ENCODE data around the gene PNMA1.
A peak's percentile ranks its signal among the peaks of the same experiment; 100 is the strongest.

The PNMA1 gene

DNA sequence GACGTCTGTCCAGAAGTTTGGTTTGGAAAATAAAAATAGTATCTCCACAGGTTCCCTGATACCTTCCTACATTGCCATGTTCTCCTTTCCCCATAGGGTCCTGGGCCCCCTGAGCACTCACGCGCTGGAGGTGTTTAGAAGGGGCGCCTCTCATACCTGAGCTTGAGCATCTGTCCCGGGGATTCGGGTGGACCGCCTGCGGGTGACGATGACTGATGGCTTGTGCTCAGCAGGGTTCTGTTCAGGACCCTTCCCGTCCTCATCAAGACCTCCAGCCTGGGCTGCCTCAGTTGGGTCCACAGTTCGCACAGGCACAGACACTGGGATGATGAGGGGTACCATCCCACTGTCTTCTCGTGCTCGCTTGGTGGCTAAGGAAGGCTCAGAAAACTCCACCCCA lies 22.7 kb upstream of the PNMA1 start:
- no peak for DNase-seq (ENCODE audit: low read depth)

DNA sequence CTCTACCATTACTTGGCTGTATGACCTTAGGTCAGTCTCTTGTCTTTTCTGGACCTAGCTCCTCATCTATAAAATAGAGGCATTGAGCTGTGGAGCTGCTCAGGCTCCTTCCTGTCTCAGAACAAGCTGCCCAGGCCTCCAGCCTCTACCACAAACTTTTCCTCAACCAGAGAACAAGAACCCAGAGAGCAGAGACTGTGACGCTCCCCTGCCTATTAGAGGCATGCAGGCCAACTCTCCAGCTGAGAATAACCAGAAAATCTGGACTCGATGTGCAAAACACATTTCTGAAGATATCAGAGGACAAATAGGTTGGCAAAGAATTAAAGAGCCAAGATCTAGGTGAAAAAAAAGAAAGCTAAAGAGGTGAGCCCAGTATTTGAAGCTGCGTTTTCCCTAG lies 17.8 kb upstream of the PNMA1 start:
- no peak for DNase-seq (ENCODE audit: low read depth)

DNA sequence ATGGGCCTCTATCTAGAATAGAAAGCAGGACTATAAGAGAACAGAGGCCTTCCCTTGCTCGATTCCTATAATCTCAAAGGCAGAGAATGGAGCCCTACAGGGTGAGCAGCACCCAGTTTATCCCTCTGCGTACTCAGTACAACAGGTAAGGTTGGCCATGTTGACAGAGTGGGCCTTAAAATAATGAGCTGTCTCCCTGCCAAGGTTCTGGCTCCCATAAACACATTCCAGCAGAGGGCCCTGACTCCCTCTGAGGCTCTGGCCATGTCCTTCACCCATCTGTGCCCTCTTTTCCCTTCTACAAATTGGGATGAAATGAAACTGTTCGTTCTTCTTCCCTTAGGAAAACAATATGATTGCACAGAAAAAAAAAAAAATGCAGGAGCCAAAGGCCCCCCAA lies 16.9 kb upstream of the PNMA1 start:
- DNase-seq (ENCODE audit: low read depth), result no peak

DNA sequence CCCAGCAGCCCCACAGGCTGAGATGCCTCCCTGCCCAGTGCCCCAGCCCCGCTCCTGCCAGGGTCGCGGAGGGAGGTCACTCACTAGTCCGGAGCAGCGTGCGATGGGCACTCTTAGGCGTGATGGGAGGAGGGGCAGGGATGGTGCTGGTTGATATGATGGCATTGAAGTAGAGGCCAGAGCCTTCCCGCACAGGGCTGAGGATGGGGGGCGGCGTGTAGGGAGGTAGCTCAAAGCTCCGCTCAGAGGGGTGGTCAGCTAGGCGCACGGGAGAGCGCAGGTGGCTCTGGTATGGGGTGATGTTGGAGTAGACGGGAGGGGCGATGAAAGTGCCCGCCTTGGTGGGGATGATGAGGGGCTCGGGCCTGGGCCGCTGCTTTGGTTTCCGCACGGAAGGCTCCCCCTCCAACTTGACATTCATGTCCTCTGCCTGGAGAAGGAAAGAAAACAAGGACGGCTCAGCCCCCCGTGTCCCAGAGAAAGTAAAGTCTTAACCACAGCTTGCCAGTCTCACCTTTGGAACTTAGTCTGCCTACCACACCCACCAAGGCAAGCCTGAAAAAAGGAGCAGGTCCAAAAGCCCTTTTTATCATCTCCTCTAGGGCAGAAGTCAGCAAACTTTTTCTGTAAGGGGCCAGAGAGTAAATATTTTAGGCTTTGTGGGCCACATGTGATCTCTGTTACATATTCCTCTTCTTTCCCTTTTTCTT lies 15.5 kb upstream of the PNMA1 start:
- DNase-seq (ENCODE audit: low read depth), result no peak

DNA sequence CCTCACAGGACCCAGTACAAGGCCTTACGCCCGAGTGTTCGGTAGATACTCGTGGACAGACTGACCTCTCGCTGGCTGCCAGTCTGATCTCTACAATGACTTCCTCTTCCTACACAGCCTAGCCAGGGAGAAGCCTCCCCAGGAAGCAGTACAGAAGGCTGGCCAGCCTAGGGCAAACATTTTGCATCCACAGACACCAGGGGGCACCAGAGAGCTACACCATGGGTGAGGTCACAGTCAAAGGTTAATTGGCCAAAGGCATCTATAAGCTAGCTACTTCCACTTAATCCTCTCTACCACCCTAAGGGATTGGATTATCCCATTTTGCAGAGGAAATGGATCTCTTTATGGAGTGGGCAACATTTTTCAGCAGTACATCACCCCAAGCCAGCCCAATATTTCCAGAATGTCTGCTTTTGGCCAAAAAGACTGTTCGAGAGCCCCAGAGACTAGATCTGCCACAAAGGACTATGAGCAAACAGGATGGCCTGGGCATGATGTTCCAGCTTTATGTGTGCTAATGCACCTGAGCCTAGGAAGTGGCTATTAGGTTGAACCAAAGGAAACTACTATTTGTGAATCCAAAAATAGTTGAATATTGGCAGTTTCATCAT lies 14.6 kb upstream of the PNMA1 start:
- no peak for DNase-seq (ENCODE audit: low read depth)

DNA sequence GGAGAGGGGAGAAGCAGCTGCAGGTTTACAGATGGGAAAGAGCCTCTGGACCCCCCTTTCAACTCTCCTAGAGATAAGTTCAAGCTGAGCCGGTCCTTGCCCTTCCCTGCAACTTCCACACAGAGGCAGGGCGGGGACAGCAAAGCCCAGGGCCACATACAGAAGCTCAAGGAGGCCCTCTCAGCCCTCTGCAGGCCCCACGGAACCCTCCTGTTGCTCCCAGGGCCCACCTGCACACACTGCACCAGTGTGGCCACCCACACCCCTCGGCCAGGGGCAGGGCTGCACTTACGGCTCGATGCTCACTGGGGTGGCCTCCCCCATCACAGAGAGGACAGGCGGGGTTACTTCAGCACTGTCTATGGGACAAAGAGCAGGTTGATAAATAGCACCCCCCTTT lies 13.0 kb upstream of the PNMA1 start:
- no peak for DNase-seq (ENCODE audit: low read depth)

DNA sequence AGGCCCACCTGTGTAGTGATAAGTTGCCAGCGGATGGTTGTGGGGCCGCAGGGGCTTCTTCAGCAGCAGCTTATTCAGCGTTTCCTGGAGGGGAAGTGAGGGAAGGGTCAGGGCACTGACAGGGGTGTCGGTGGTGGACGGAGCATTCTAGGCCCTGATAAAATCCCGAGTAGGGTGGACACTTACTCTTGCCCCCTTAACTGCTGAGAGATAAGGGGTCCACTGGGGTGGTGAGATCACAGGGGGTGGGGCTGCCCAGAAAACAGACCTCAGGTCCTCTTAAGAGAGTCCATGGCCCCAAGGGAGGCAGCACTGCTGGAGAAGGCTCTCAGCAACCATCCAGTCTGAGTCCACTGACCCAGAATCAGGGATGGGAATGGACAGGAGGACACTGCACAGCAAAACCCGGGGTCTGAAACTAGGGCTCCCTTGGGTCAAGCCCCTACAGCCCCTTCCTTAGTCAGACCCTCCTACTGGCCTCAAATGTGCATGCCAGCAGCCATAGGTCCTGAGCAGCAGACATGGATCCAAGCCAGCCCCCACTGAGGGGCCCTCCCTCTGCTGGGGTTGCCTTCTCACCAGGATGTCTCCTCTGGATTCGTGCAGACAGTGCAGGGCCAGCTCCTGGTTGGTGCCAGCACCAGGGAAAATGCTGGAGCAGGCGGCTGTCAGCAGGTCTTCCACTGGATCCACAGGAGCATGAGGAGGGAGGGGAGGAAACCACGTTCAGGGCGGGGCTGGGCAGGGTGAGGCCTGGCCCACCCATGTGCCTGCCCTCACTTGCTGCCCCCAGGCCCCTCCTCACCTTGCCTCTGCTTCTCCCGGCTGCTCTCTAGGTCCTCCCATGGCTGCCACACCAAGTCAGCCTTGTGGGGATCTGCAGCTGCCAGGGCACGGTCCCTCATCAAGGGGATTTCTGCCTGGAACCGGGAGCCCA lies 12.1 kb upstream of the PNMA1 start:
- no peak for DNase-seq (ENCODE audit: low read depth)

DNA sequence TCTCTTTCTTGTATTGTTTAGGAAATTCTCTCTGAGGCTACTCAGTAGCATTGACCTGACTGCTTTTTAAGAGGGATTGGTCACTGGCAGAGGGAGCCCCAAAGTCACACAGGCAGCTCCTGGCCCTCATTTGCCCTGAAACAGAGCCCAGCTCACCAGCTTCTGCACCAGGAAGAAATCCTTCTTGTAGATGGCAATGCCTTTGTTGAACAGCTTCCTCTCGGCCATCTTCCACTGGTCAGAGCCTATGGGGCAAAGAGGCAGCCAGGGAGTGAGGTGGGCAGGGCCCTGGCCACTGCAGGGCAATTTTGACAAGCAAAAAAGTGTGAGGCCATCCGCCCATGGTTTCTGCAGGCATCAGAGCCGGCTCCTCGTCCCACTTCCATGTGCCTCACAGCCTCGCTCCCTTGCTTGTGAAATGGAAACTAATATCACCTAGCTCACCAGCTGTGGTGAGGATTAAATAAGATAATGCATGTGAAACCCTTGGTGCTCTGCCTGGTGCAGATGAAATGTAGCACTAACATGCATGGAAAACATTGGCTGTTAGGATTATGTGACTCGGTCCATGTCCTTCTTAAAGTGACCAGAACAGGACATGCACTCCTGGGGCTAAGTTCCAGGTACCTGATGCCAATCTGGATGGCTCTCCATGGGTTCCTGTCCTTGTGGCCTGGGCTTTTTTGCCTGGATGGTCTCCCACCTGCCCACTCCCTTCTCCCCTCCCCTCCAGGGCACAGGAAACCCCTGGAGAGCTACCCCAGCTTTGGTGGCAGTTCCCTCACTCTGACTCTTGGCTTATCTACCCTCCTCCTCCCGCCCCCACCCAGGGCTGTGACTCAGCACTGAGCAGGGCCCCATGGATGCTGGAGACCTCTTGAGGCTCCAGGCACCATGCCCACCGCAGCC lies 11.2 kb upstream of the PNMA1 start:
- no peak for DNase-seq (ENCODE audit: low read depth)

DNA sequence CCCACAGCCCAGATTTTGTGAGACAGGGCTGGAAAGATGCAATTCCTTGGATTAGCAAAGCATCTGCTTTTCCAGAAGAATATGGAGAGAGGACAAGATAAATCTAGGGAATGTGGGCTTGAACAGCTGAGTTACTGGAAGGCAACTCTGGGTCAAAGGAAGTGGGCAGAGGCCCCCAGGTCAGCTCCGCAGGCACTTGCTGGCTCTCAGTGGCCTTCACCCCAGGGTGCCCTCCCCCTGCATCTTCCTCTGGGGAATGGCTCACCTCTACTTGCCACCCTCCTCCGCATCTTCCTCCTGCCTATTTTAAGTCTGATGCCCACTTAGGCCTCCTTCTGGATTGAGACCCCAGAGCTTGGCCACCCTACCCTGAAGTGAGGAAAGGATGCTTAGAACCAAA lies 10.5 kb upstream of the PNMA1 start:
- DNase-seq (ENCODE audit: low read depth), result no peak

DNA sequence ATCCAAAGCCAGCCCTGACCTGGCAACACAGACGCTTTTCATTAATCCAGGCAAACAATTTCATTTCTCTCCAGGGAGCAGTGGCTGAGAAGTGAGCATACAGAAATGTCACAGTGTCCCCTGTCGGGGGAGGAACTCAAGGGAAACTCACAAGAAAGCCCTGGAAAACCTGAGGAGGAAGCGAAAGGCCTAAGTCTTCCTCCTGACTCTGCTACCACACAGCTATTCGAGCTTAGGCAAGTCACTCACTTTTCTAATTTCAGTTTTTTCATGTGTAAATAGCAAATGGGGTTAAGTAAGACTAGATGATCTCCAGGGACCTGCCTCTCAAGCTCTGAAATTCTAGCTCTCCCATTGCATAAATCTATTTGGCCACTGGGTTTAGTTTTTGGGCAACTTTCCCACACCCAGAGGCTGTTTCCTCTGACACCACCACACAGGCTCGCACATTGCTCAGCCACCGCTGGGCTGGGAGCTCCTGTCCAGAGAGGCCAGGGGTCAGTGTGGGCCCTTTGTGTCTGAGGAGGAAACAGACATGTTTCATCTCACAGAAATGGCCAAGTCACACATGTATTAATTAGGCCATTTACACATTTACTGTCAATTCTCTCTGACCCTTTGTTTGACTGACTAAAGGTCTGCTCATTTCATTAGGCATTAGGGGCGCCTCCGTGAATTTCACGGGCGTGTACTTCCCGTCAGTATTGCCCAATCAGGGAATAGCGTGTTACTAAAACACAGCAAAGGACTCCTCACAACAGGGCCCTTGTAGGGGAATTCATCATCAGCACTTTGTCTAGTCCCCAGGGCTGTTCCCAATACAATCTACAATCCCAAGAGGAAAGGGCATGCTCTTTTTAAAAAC lies 9.8 kb upstream of the PNMA1 start:
- DNase-seq (ENCODE audit: low read depth), result peak; percentile 59

DNA sequence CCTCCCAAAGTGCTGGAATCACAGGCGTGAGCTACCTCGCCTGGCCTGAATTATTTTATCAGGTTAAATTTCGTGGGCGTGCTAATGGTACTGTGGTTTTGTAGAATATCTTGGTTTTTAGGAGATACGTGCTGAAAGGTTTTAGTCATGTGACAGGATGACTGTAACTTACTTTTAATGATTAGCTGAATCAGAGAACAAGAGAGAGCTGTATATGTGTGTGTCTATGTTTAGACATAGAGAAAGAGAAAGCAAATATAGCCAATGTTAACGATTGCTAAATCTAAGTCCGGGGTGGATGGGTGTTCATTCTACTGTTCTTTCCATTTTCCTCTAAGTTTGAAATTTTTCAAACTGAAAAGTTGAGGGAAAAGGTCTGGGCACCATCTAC lies 9.2 kb upstream of the PNMA1 start:
- no peak for DNase-seq (ENCODE audit: low read depth)

DNA sequence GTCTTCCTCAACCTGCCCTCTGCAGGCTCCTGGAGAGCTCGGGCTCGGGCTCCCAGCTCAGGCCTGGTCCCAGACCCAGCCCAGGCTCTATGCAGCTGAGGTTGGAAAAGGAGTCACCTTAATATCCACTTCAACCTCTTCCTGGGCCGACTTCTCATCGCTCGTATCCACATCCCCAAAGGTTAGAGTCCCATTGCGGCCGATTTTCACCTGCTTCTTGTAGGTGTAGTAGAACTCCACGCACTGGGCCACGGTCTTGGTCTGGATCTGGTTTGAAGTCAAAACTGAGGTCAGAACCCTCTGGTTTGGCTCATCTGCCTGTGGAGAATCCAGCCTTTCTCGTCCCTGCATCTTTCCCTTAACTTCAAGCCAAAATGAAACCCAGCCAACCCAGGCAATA lies 8.4 kb upstream of the PNMA1 start:
- DNase-seq (ENCODE audit: low read depth), result no peak

DNA sequence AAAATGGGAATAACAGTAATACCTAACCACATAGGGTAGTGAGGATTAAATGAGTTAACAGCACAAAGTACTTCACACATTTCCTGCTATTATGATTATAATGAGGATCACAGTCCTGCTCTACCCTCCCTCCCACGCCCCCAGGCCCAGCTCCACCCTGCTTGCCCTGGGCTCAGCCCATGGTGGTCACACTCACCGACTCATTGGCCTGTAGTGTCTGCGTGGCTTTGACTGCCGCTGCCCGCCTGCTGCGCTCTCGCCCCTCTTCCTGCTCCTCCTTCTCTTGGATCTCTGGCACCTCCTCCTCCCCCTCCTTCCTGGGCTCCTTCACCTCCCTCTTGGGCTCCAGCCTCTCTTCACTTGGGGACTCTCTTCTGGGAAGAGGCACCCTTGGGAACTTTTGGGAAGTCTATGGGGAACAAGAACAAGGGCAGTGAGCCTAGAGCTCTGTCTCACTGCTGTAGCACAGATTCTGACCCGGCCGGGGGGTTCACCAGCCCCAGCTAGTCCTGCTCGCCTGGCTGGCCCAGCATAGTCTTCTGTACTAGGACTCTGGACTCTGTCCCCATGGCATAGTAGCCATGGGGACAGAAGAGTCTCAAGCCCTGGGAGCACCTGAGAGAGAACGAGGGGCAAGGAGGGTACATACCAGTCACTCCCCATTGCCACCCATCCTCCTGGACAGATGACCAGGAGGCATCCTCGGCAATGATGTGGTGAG lies 7.1 kb upstream of the PNMA1 start:
- no peak for DNase-seq (ENCODE audit: low read depth)

DNA sequence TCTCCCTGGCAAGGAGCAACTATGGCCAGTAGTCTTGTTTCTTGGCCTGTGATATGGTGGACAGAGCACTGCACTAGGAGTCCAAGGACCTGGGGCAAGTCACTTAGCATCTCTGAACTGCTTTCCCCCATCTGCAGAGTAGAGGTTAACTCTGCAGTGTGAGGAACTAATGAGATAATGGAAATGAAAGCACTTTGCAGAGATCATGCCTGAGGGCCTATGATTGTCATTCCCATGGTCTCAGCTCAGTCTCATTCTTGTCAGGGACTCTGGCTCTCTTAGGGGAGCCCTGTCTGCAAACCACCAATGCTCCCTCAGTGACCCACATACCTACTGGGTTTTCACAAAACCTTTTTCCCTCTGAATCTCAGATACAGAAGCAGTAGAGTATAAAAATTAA lies 6.5 kb upstream of the PNMA1 start:
- DNase-seq (ENCODE audit: low read depth), result no peak

DNA sequence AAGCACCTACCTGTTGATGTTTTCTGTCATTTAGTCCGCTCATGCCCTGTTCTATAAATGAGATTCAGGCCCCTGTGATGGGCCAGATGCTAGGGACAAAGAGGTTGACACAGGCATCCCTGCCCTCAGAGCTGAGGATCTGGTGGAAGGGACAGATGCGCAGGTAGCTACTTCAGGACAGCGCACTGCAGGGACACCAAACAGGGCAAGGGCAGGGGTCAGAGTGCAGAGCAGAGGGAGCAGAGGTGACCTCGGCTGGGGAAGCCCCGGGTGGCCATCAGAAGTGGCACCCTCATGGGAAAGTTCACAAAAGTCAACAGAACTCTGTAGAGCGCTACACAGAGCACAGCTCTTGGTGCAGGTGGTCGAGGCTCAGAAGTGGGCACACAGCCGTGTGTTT lies 5.6 kb upstream of the PNMA1 start:
- no peak for DNase-seq (ENCODE audit: low read depth)

DNA sequence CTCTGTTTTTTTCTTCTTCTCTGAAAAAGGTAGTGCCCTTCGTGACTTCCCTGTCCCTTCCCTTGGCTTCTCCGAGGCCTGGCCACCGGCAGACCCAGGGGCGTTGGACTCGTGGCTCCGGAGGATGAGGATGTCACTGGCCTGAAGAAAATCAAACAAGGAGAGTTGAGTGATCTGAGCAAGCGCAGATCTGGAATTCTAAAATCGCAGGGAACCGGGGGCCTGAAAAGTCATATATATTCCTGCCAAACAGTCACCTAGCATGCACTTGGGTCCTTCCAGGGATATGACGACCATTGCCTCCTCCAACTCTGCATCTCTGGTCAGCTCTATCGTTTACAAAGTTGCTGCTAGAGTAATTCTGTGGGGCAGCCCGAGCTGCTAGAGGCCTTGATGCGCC lies 5.2 kb upstream of the PNMA1 start:
- DNase-seq (ENCODE audit: low read depth), result no peak

DNA sequence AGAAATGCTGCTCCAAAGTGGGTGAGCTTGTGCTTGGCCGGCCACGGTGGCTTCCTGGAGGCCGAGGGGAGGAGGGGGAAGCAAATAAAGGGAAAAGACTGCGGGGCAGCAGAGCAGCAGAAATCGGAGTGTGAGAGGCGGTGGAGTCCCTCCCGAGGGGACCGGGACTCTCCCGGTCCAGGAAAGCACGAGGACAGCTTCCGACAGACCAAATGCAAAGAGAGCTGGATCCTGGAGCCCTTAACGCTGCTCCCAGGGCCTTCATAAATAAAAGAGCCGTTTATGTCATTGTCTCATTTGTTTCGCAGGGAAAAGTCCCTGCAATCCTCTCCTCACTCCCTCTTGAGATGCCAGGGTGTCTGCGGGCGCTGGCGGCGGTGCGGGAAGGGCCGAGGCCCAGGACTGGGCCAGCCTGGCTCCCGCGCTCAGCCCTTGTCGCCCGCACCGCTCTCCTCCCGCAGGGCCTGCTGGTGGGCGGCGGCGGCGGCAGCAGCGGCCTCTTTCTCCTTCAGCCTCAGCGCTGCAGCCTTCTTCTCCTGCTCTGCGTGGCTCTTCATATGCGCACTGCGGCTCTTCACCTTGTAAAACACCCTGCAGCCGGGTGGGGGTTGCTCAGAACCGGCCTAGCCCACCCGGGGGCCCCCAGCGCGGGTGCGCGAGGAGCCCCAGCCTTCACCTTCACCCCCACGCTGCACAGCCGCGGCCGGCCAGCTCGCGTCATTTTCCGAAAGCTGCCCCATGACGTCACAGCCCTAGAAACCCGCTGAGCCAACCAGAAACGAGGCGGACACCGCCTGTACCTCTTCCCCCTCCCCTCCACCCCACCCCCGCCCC lies 4.5 kb upstream of the PNMA1 start:
- no peak for DNase-seq (ENCODE audit: low read depth)

DNA sequence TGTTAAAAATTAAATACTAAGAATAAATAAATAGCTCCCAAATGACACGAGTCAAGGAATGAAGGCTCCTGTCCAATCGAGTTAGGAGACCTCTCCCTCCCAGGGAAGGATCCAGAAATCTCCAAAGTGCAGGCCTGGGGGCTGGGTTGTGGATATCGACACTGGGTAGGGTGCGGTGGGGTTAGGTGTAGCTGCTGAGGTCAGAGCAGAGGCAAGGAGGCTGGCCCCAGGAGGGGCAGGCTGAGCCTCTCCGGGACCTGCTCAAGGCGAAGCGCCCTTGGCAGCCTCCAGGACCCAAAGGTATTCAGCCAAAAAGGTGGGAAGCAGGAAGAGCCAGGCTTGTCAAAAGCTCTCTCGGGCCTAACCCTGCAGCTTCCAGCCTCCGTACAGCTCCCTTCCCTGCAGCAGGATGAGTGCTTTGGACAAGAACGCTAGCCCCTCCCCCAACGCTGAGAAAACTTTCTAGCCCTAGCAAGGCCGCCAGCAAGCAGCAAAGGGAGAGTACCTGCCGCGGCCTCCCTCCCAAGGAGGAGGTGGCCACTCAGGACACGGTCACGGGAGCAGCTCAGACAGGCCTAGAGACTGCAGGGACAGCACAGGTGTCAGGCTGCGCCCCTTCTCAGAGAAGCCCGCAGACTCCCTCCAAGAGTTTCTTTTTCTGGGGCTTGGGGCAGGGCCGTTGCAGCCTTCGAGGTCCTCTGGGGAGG lies 3.7 kb upstream of the PNMA1 start:
- no peak for DNase-seq (ENCODE audit: low read depth)

DNA sequence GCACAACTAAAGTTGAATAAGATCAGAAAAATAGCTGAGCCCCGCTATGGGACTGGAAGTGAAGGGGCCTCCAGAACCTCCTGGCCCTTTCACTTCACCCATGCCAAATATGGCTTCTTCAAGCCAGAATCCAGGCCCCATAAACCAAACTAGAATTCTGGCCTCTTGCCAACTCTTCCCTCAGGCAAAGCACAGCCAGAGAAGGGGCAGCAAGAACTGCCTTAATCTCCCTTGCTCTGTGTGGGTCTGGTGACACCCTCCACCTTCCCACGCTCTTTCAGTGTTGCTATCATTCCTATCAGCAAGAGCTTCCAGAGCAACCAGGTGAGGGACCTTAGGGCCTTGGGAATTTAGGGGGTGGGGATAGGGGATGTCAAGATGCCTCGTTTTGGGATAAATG lies 3.1 kb upstream of the PNMA1 start:
- DNase-seq (ENCODE audit: low read depth), result no peak

Data from HS-27A (cell line).